Measurements from ENCODE around the gene PRL. TPM values are rescaled to one million over a fixed set of nuclear protein-coding genes. Genes with fewer than 3 reads are reported as not detected.

Gene PRL
- total and polyA plus RNA-seq, 4 donors, result 0.17 to 0.18 TPM; not detected in 2

GRCh38 chr6:22237526-22237925 lies 59.3 kb downstream of the PRL start:
- H3K27me3 ChIP-seq (ENCODE audit: control insufficient read depth in 3 of 3, insufficient read depth in 3 of 3, low read length in 2 of 3), result no peaks in the 10 kb centered on the region
- 0 to 2% methylated on average over 1 of the region's 1 CpG for WGBS, 2 donors
- no peak overlapping the region for H3K9ac ChIP-seq (ENCODE audit: insufficient read depth in 1 of 2, low read length in 2 of 2)
- H3K27ac ChIP-seq (ENCODE audit: low read depth in 1 of 2, low read length in 1 of 2), result no peak overlapping the region
- ATAC-seq (ENCODE audit: insufficient read depth, low FRiP score) (no peak), DNase-seq (no peak)
- H3K9me3 ChIP-seq (ENCODE audit: control insufficient read depth in 4 of 4, insufficient read depth in 3 of 4, low read length in 3 of 4), result peaks cover 0 to 2% (median 0%) of the 10 kb centered on the region in 4 donors
- H3K4me3 ChIP-seq, result no peak overlapping the region
- no peaks in the 10 kb centered on the region for H3K36me3 ChIP-seq (ENCODE audit: control insufficient read depth in 4 of 4, insufficient read depth in 4 of 4, low read length in 4 of 4)
- peaks cover 0 to 4% (median 0%) of the 10 kb centered on the region in 5 donors for H3K4me1 ChIP-seq (ENCODE audit: control insufficient read depth in 5 of 5, insufficient read depth in 5 of 5, low read length in 5 of 5)
- TF ChIP-seq CTCF (IDR thresholded peaks at IDR 0.05; ENCODE audit: control extremely low read depth, extremely low read depth), result no peak
